Activated CD4-positive, alpha-beta memory T cell treated with anti-CD3 and anti-CD28 coated beads for 36 hours (primary cell): ENCODE measurements around the gene XPO5. TPM values are rescaled to one million over a fixed set of nuclear protein-coding genes. Genes with fewer than 3 reads are reported as not detected.
"Not testable (repeated sequence)": the region's sequence is repeated elsewhere in the genome, so short reads cannot be mapped to it uniquely, and the experiment has no call there.

Experiments used
- CTCF ChIA-PET: fragments of 350-600 bp; sonication (Branson Sonifier 250); formaldehyde crosslinking; loops from one replicate; lab custom pipeline; 2021; ENCODE audit warnings: antibody characterized with exemption, inconsistent platforms; lab: Charles Lee
- POLR2A ChIA-PET: fragments of 350-600 bp; sonication (Branson Sonifier 250); formaldehyde crosslinking; loops from one replicate; lab custom pipeline; 2021; ENCODE audit warnings: antibody characterized with exemption; lab: Charles Lee
- DNase-seq: peaks from one replicate; pipeline ENCODE4 v3.0.0-alpha.2; 2020
- H3K27ac Mint-ChIP-seq: one replicate; pipeline ENCODE4 v1.8.0; 2021; ENCODE audit warnings: mixed read lengths
- H3K27me3 Mint-ChIP-seq: one replicate; pipeline ENCODE4 v1.8.0; 2021; ENCODE audit warnings: mixed read lengths
- H3K36me3 Mint-ChIP-seq: one replicate; pipeline ENCODE4 v1.8.0; 2021; ENCODE audit warnings: mixed read lengths
- H3K4me1 Mint-ChIP-seq: one replicate; pipeline ENCODE4 v1.8.0; 2021; ENCODE audit warnings: low read depth, mixed read lengths
- H3K4me3 Mint-ChIP-seq: one replicate; pipeline ENCODE4 v1.8.0; 2021; ENCODE audit warnings: mild to moderate bottlenecking, mixed read lengths
- H3K9me3 Mint-ChIP-seq: one replicate; pipeline ENCODE4 v1.8.0; 2021; ENCODE audit warnings: mixed read lengths
- intact Hi-C: fragments of 100-400 bp; cut with micrococcal nuclease; formaldehyde crosslinking; loops from one replicate; pipeline ENCODE4 v1.15.1; 2023
- total RNA-seq, 2 experiments: library from RNA; stranded (reverse); gene quantifications; one replicate each; pipeline ENCODE4 v1.2.3, GENCODE V29; 2021

Gene XPO5
- total RNA-seq, 2 experiments from 2014 or later: 83.7 to 97.9 TPM

- H3K4me3 Mint-ChIP-seq, POLR2A ChIA-PET, H3K4me1 Mint-ChIP-seq, H3K27ac Mint-ChIP-seq, DNase-seq, H3K9me3 Mint-ChIP-seq, intact Hi-C loops, H3K27me3 Mint-ChIP-seq: not testable (repeated sequence)
- H3K36me3 Mint-ChIP-seq: peaks cover 45% of the 10 kb centered on the region
- CTCF ChIA-PET: interaction anchor here (1.2 kb wide), 1 partner anchor 16 kb away, joined by 3 read pairs; no protein-coding TSS in a partner anchor
These were observed 36.4 kb downstream of the XPO5 start for GRCh38 chr6:43539409-43539808.

- POLR2A ChIA-PET, DNase-seq, H3K4me3 Mint-ChIP-seq, H3K4me1 Mint-ChIP-seq, intact Hi-C loops, H3K9me3 Mint-ChIP-seq, H3K27me3 Mint-ChIP-seq, H3K27ac Mint-ChIP-seq: not testable (repeated sequence)
- peaks cover 43% of the 10 kb centered on the region for H3K36me3 Mint-ChIP-seq
- CTCF ChIA-PET: interaction anchor here (1.2 kb wide), 1 partner anchor 17 kb away, joined by 3 read pairs; no protein-coding TSS in a partner anchor
These were observed 36.9 kb downstream of the XPO5 start for GRCh38 chr6:43538986-43539385.

- H3K4me3 Mint-ChIP-seq: no peak overlapping the region
- intact Hi-C loops: no loop called here
- ChIA-PET POLR2A (interaction anchor here (0.8 to 1.1 kb wide), 2 partner anchors 10 to 16 kb away, joined by 3 to 4 read pairs; no protein-coding TSS in a partner anchor), CTCF (interaction anchor here (0.5 to 0.7 kb wide), 2 partner anchors 25 to 314 kb away, joined by 3 read pairs; no protein-coding TSS in a partner anchor)
- no peaks in the 10 kb centered on the region for H3K4me1 Mint-ChIP-seq
- H3K27ac Mint-ChIP-seq: no peak overlapping the region
- H3K36me3 Mint-ChIP-seq: peaks cover 49% of the 10 kb centered on the region
- no peaks in the 10 kb centered on the region for H3K27me3 Mint-ChIP-seq
- H3K9me3 Mint-ChIP-seq: no peaks in the 10 kb centered on the region
- DNase-seq: no peak
These were observed 43.6 kb downstream of the XPO5 start for GRCh38 chr6:43532201-43532600.

- no peak for DNase-seq
- peak overlapping the region; percentile 64 for H3K27ac Mint-ChIP-seq
- intact Hi-C loops: no loop called here
- H3K4me3 Mint-ChIP-seq: no peak overlapping the region
- ChIA-PET POLR2A (interaction anchor here (2.4 kb wide), 1 partner anchor 7 kb away, joined by 7 read pairs; the partner anchor contains the start of genes POLR1C and YIPF3), CTCF (no interaction called here)
- H3K9me3 Mint-ChIP-seq: no peaks in the 10 kb centered on the region
- peaks cover 69% of the 10 kb centered on the region for H3K36me3 Mint-ChIP-seq
- no peaks in the 10 kb centered on the region for H3K4me1 Mint-ChIP-seq
- no peaks in the 10 kb centered on the region for H3K27me3 Mint-ChIP-seq
These were observed 51.3 kb downstream of the XPO5 start for GRCh38 chr6:43524483-43524961.

- H3K9me3 Mint-ChIP-seq: no peaks in the 10 kb centered on the region
- ChIA-PET CTCF (no interaction called here), POLR2A (no interaction called here)
- no peak for DNase-seq
- intact Hi-C loops: no loop called here
- H3K4me1 Mint-ChIP-seq: no peaks in the 10 kb centered on the region
- H3K27me3 Mint-ChIP-seq: no peaks in the 10 kb centered on the region
- no peak overlapping the region for H3K4me3 Mint-ChIP-seq
- peaks cover 65% of the 10 kb centered on the region for H3K36me3 Mint-ChIP-seq
- H3K27ac Mint-ChIP-seq: no peak overlapping the region
These were observed 52.6 kb downstream of the XPO5 start for GRCh38 chr6:43523284-43523683.

- no peak for DNase-seq
- POLR2A ChIA-PET: interaction anchor here (0.7 to 1.1 kb wide), 2 partner anchors 10 to 27 kb away, joined by 3 to 4 read pairs; no protein-coding TSS in a partner anchor
- CTCF ChIA-PET: interaction anchor here (1.3 kb wide), 1 partner anchor 16 kb away, joined by 5 read pairs; no protein-coding TSS in a partner anchor
- intact Hi-C loops: no loop called here
- Mint-ChIP-seq H3K27ac (no peak overlapping the region), H3K27me3 (no peaks in the 10 kb centered on the region), H3K4me1 (no peaks in the 10 kb centered on the region), H3K36me3 (peaks cover 61% of the 10 kb centered on the region), H3K4me3 (no peak overlapping the region), H3K9me3 (no peaks in the 10 kb centered on the region)
These were observed 53.1 kb downstream of the XPO5 start for GRCh38 chr6:43522547-43523261.

- H3K4me3 Mint-ChIP-seq: no peak overlapping the region
- no peak for DNase-seq
- intact Hi-C loops: no loop called here
- H3K27ac Mint-ChIP-seq: no peak overlapping the region
- H3K36me3 Mint-ChIP-seq: peaks cover 53% of the 10 kb centered on the region
- no peaks in the 10 kb centered on the region for H3K9me3 Mint-ChIP-seq
- ChIA-PET CTCF (interaction anchor here (1.3 kb wide), 1 partner anchor 16 kb away, joined by 5 read pairs; no protein-coding TSS in a partner anchor), POLR2A (interaction anchor here (0.7 to 1.3 kb wide), 4 partner anchors 10 to 107 kb away, joined by 3 to 6 read pairs (median 4); partner anchors contain the start of gene GTPBP2)
- no peaks in the 10 kb centered on the region for H3K4me1 Mint-ChIP-seq
- H3K27me3 Mint-ChIP-seq: no peaks in the 10 kb centered on the region
These were observed 54.0 kb downstream of the XPO5 start for GRCh38 chr6:43521836-43522235.

- H3K9me3 Mint-ChIP-seq: no peaks in the 10 kb centered on the region
- no peak for DNase-seq
- peaks cover 46% of the 10 kb centered on the region for H3K36me3 Mint-ChIP-seq
- H3K4me3 Mint-ChIP-seq: no peak overlapping the region
- H3K27ac Mint-ChIP-seq: no peak overlapping the region
- intact Hi-C loops: no loop called here
- CTCF ChIA-PET: interaction anchor here (2.5 kb wide), 1 partner anchor 14 kb away, joined by 9 read pairs; no protein-coding TSS in a partner anchor
- peaks cover 13% of the 10 kb centered on the region for H3K4me1 Mint-ChIP-seq
- POLR2A ChIA-PET: interaction anchor here (0.6 to 1.7 kb wide), 2 partner anchors 43 to 51 kb away, joined by 3 to 6 read pairs; no protein-coding TSS in a partner anchor
- no peaks in the 10 kb centered on the region for H3K27me3 Mint-ChIP-seq
These were observed 55.7 kb downstream of the XPO5 start for GRCh38 chr6:43520097-43520496.

- DNase-seq: no peak
- no peaks in the 10 kb centered on the region for H3K9me3 Mint-ChIP-seq
- H3K27me3 Mint-ChIP-seq: no peaks in the 10 kb centered on the region
- H3K36me3 Mint-ChIP-seq: peaks cover 38% of the 10 kb centered on the region
- peaks cover 25% of the 10 kb centered on the region for H3K4me1 Mint-ChIP-seq
- intact Hi-C loops: loop anchor here (1.0 to 5.0 kb wide), 5 partner anchors 41 to 588 kb away; partner anchors contain the start of genes CNPY3, TJAP1 and ZNF318
- ChIA-PET POLR2A (interaction anchor here (0.6 to 1.9 kb wide), 5 partner anchors 8 to 294 kb away, joined by 3 to 7 read pairs (median 3); partner anchors contain the start of genes DLK2 and GTPBP2), CTCF (interaction anchor here (0.8 to 3.2 kb wide), 4 partner anchors 10 to 289 kb away, joined by 3 to 33 read pairs (median 4); partner anchors contain the start of genes ABCC10 and DNPH1)
- no peak overlapping the region for H3K27ac Mint-ChIP-seq
- H3K4me3 Mint-ChIP-seq: no peak overlapping the region
These were observed 58.1 kb downstream of the XPO5 start for GRCh38 chr6:43517505-43518357.

- Mint-ChIP-seq H3K4me1 (peaks cover 25% of the 10 kb centered on the region), H3K36me3 (peaks cover 34% of the 10 kb centered on the region), H3K27ac (no peak within 1 kb of the TSS), H3K27me3 (no peaks in the 10 kb centered on the region), H3K9me3 (no peaks in the 10 kb centered on the region), H3K4me3 (no peak within 1 kb of the TSS)
- POLR2A ChIA-PET: interaction anchor here (0.6 to 1.9 kb wide), 9 partner anchors 9 to 293 kb away, joined by 3 to 7 read pairs (median 3); partner anchors contain the start of genes DLK2 and GTPBP2
- CTCF ChIA-PET: interaction anchor here (0.7 to 3.2 kb wide), 6 partner anchors 10 to 303 kb away, joined by 3 to 33 read pairs (median 4); partner anchors contain the start of genes ABCC10, DLK2 and DNPH1
- intact Hi-C loops: loop anchor here (1.0 to 5.0 kb wide), 5 partner anchors 40 to 588 kb away; partner anchors contain the start of genes CNPY3, TJAP1 and ZNF318
- DNase-seq: peak; percentile 99
These were observed 58.9 kb downstream of the XPO5 start, which contains the start of the genes POLR1C and YIPF3 for GRCh38 chr6:43516697-43517504. Gene POLR1C, plus strand, starts transcription at chr6:43517089. Its CDS starts 21 bp downstream, at chr6:43517110. Gene YIPF3, minus strand, starts transcription at chr6:43516926. Its CDS starts 119 bp downstream, at chr6:43516807.
